Amniotic epithelial cell (primary cell): ENCODE measurements around the gene UQCC2.

Experiments
- DNase-seq: peaks from one replicate; pipeline ENCODE4 v3.0.0-alpha.2; 2010; ENCODE audit warnings: low read depth

UQCC2 gene

GRCh38 chr6:33690766-33691165, 20.7 kb downstream of the UQCC2 start:
- no peak for DNase-seq

- DNase-seq, result no peak
These were observed 21.6 kb downstream of the UQCC2 start for GRCh38 chr6:33689879-33690278.

- no peak for DNase-seq
These were observed 22.4 kb downstream of the UQCC2 start for GRCh38 chr6:33689148-33689494.

- DNase-seq, result no peak
These were observed 22.9 kb downstream of the UQCC2 start for GRCh38 chr6:33688451-33689147.

GRCh38 chr6:33688006-33688405, 23.5 kb downstream of the UQCC2 start:
- no peak for DNase-seq

GRCh38 chr6:33686981-33687975, 24.2 kb downstream of the UQCC2 start:
- no peak for DNase-seq

GRCh38 chr6:33686225-33686924, 25.1 kb downstream of the UQCC2 start:
- DNase-seq, result no peak

- DNase-seq, result no peak
These were observed 25.9 kb downstream of the UQCC2 start for GRCh38 chr6:33685411-33686224.

- no peak for DNase-seq
These were observed 26.5 kb downstream of the UQCC2 start for GRCh38 chr6:33684983-33685382.

- DNase-seq, result no peak
These were observed 27.0 kb downstream of the UQCC2 start for GRCh38 chr6:33684428-33684896.

- no peak for DNase-seq
These were observed 27.7 kb downstream of the UQCC2 start for GRCh38 chr6:33683576-33684427.

- DNase-seq, result no peak
These were observed 28.4 kb downstream of the UQCC2 start for GRCh38 chr6:33683051-33683571.

GRCh38 chr6:33682341-33682740, 29.2 kb downstream of the UQCC2 start:
- DNase-seq, result no peak

GRCh38 chr6:33679761-33680160, 31.7 kb downstream of the UQCC2 start:
- no peak for DNase-seq

- no peak for DNase-seq
These were observed 32.5 kb downstream of the UQCC2 start for GRCh38 chr6:33678932-33679490.

GRCh38 chr6:33678233-33678931, 33.1 kb downstream of the UQCC2 start:
- no peak for DNase-seq

GRCh38 chr6:33677689-33678088, 33.8 kb downstream of the UQCC2 start:
- DNase-seq, result no peak

- no peak for DNase-seq
These were observed 34.3 kb downstream of the UQCC2 start for GRCh38 chr6:33677143-33677660.
